Left renal cortex interstitium (tissue), 4 donors: ENCODE results near the gene NXPH4. TPM values are rescaled to one million over a fixed set of nuclear protein-coding genes. Genes with fewer than 3 reads are reported as not detected.

Experiments used
- DNase-seq, 4 donors: peaks; one replicate each; pipeline ENCODE4 v3.0.0-alpha.2; 2013; ENCODE audit warnings: low read depth in 4 of 4, low spot score in 2 of 4, missing footprints in 1 of 4
- polyA plus RNA-seq, 4 donors: library from polyadenylated mRNA; unstranded; fragments of 120-200 nt; gene quantifications; one replicate each; pipeline ENCODE4 v1.2.1, GENCODE V29; 2013; ENCODE audit not compliant: insufficient read length in 4 of 4

The NXPH4 gene
- polyA plus RNA-seq: 1 to 10 TPM; 2.2 to 6.3 (median 5.2) TPM

DNA sequence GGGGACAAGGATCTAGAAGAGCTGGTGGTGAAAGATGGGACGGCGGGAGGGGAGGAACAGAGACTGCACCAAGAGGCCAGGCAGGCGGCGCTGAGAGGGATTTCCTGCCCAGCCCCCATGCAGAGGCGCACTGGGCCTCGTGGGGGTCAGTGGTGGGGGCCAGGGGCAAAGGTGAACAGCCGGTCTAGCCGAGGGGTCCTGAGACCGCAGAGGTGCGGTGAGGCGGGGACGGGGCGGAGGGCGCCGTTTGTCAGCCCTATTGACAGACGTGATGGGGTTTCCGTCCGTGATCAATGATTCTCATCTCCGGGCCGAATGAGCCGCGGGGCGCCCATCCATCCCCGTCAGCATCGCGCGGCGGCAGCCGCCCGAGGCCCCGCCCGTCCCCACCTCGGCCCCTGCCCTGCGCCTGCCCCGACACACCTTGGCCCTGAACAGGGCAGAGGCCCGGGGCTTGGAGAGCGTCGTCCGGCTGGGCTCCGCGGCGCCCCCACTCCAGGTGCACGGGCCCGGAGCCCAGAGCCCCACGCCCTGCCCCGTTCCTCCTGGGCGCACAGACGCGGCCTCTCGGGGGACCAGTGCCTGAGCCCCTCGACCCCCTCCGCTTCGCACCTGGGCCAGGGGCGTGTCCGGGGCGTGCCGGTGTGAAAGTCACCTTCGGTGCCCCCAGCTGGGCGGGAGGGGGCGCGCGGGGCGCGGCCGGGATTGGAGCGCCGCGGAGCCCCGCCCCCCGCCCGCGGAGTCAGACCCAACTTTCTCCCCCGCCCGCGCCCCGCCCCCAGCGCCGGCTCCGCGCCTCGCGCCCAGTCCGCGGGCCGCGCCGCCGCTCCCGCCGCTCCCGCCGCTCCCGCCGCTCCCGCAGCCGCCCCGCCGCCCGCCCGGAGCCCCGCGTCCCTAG is at the start of gene NXPH4:
TSS of gene NXPH4 (plus strand) at position 781 of the 898 bp plus-strand sequence. CDS start 176 bp downstream, outside the sequence.
- no peak for DNase-seq

DNA sequence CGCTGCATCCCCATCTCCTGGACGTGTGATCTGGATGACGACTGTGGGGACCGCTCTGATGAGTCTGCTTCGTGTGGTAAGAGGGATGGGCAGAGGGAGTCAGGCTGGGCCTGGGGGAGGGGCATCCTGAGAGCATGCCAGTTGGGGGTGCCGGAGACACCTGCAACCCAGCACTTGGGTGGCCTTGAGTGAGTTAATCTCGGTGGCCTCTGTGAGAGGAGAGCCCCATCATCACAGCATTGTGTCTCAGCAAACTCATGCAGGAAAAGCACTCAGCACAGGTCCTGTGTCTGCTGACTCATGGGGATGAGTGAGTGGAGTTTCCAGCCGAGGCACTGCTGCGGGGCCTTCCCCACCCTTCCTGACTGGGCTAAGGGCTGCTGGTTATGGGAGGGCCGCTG is 49.6 kb upstream of the NXPH4 start:
- no peak for DNase-seq

DNA sequence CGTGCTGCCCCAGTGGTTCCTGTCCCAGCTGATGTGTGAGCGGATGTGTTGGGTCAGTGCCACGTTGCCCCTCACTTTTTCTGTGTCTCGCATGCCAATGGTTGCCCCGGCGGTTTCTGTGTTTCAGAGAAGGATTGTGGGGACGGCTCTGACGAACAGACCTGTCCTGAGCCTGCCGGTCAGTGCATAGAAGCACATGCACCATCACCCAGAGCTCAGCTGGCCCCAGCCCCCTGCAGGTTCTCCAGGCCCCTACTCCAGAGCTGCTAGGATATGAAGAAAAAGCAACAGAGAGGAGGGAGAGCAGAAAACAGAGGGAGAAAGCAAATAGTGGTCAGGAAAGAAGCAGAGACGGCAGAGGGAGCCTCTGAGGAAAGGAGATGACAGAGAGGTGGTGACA is 48.5 kb upstream of the NXPH4 start:
- no peak for DNase-seq

GRCh38 chr12:57169046-57169795 is 47.4 kb upstream of the NXPH4 start:
- no peak for DNase-seq

DNA sequence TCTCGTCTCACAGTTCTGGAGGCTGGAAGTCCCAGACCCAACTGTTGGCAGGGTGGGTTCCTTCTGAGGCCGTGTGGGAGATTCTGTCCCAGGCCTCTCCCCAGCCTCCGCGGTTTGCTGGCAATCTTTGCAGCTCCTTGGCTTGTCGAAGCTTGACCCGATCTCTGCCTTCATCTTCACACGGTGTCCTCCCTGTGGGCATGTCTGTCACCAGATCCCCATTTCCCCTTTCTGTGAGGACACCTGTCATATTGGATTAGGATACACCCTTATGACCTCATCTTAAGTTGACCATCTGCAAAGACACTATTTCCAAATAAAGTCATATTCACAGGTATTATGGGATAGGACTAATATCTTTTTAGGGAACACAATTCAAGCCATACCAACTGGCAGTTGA is 46.6 kb upstream of the NXPH4 start:
- DNase-seq: no peak

DNA sequence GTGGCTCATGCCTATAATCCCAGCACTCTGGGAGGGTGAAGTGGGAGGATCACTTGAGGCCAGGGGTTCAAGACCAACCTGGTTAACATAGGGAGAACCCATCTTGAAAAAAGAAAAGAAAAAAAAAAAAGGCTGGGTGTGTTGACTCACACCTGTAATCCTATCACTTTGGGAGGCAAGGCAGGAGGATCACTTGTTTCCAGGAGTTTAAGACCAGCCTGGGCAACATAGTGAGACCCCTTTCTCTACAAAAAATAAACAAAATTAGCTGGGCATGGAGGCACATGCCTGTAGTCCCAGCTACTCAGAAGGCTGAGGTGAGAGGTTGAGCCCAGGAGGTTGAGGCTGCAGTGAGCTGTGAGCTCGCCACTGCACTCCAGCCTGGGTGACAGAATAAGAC is 46.2 kb upstream of the NXPH4 start:
- DNase-seq: no peak

GRCh38 chr12:57170927-57171326 is 45.7 kb upstream of the NXPH4 start:
- no peak for DNase-seq

DNA sequence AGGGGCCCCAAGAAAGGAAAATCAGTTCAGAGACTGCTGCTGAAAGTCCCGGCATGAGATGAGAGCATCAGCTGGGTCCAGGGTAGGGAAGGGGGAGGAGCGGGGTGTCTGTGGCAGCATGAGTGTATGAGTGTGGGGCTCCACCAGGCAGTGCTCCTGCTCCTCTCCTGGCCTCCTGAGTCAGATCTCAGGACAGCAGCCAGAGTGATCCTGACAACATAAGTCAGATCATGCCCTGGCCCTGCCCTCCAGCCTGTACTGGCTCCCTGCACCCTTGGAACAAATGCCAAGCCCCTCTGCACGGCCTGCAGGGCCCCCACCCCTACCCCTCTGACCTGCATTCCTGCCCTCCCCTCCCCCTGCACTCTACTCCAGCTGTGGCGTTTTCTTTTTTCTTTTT is 44.9 kb upstream of the NXPH4 start:
- no peak for DNase-seq

DNA sequence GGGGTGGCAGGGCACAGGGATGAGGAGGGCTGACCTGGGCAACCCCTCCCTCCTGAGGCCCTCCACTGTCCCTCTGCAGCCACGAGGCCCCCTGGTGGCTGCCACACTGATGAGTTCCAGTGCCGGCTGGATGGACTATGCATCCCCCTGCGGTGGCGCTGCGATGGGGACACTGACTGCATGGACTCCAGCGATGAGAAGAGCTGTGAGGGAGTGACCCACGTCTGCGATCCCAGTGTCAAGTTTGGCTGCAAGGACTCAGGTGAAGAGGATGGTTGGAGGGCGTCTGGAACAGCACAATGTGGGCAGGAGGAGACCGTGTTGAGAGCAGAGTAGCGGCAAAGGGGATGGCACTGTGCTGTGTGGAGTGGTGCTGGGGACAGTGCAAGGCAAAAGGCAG is 43.5 kb upstream of the NXPH4 start:
- no peak for DNase-seq

DNA sequence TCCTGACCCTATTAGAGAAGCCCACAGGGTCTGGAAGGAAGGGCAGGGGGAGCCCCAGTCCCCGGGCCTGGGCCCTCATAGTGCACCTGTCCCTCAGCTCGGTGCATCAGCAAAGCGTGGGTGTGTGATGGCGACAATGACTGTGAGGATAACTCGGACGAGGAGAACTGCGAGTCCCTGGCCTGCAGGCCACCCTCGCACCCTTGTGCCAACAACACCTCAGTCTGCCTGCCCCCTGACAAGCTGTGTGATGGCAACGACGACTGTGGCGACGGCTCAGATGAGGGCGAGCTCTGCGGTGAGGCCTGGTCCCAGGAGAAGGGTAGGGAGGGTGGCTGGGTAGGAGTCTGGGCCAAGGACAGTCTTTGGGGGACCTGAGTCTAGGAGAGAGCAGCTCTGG is 42.9 kb upstream of the NXPH4 start:
- DNase-seq: no peak

- DNase-seq: peak in 2 of 4 donors; percentile 34 to 39
These were observed 41.0 kb upstream of the NXPH4 start for GRCh38 chr12:57175428-57176138.

DNA sequence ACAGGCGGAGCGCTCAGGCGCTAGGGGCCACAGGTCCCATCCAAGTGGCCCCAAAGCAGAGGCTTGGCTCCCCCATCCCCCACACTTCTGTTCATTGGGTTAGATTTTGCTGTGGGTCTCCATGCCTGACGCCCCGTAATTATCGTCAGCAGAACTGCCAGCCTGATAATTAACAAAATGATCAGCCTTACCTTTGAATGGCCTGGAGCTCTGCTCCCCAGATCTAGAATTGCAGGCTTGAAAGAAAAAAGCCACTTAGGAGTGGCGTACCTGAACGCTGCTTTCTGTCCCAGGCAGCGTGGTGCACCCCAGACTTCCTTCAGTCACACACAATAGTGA is 40.5 kb upstream of the NXPH4 start:
- no peak for DNase-seq

DNA sequence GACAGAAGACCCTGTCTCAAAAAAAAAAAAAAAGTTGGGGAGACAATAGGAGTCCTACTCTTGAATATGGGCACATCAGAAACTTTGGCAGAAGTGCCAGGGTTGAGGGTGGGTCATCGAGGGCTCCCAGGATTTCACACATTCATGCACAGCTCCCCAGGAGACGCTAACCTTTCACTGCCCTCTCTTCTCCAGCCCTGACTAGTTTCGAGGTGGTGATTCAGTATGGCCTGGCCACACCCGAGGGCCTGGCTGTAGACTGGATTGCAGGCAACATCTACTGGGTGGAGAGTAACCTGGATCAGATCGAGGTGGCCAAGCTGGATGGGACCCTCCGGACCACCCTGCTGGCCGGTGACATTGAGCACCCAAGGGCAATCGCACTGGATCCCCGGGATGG is 39.7 kb upstream of the NXPH4 start:
- DNase-seq: no peak

DNA sequence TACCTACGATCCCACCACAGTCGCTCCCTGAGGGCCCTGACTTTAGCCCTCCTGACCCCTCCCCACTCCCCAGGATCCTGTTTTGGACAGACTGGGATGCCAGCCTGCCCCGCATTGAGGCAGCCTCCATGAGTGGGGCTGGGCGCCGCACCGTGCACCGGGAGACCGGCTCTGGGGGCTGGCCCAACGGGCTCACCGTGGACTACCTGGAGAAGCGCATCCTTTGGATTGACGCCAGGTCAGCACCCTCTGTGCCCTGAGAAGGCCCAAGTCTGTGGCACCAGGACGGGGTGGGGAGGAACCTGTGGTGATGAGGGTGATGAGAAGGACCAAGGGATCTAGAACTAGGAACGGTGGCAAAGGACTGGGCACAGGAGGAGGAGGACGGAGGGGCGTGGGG is 39.2 kb upstream of the NXPH4 start:
- no peak for DNase-seq

DNA sequence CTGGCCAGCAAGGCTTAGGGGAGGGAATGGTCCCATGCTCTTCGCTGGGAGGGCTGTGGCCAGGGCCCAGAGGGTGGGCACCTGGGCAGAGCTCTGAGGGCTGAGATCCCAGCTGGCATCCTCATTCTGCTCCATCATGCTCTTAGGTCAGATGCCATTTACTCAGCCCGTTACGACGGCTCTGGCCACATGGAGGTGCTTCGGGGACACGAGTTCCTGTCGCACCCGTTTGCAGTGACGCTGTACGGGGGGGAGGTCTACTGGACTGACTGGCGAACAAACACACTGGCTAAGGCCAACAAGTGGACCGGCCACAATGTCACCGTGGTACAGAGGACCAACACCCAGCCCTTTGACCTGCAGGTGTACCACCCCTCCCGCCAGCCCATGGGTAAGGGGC is 38.4 kb upstream of the NXPH4 start:
- DNase-seq: no peak

DNA sequence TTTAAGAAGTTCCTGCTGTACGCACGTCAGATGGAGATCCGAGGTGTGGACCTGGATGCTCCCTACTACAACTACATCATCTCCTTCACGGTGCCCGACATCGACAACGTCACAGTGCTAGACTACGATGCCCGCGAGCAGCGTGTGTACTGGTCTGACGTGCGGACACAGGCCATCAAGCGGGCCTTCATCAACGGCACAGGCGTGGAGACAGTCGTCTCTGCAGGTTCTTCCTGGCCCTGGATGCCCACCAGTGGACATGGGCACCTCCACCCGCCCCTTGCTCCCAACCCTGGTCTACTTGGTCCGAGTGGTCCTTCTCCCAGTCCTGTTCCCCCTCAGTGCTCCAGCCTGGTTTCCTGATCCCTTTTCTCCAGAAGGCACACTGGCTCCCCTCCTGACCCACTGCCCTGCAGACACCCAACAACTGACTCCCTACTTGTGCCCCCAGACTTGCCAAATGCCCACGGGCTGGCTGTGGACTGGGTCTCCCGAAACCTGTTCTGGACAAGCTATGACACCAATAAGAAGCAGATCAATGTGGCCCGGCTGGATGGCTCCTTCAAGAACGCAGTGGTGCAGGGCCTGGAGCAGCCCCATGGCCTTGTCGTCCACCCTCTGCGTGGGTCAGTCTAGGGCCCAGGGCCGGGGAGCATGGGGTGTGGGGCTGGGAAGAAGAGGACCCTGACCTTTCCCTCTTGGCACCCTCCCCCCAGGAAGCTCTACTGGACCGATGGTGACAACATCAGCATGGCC is 37.1 kb upstream of the NXPH4 start:
- DNase-seq: no peak

- DNase-seq: no peak
These were observed 36.1 kb upstream of the NXPH4 start for GRCh38 chr12:57180321-57180989.

- no peak for DNase-seq
These were observed 35.5 kb upstream of the NXPH4 start for GRCh38 chr12:57181072-57181471.

DNA sequence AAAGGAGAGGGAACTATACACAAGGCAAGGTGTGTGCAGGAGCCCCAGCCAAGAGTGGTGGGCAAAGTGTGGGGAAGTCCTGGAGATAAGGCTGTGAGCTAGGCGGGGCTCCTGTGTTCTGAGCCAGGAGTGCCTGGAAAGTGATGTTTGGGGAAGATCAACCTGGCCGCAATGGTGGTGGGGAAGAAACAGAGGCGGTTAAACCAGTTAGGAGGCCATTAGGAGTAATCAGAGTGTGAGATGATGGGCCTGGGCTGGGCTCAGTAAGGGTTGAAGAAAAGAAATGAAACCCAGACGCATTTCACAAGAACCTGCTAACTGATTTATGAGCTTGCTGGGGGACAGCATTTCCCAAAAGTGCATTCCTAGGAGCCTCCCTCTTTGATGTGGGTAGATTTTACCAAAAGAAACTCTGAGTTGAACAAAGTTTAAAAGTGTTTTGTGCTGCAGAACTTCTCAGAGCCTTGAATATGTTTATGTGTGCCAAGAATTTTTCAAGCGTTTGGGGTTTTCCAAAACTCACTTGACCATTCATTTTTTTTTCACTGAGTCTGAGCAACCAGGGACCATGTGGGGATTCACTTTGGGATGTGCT is 34.9 kb upstream of the NXPH4 start:
- no peak for DNase-seq
